ENCODE results near the gene RBM33.
"Not testable (repeated sequence)": the region's sequence is repeated elsewhere in the genome, so short reads cannot be mapped to it uniquely, and the experiment has no call there.

Gene RBM33

GRCh38 chr7:155662343-155663043, 18.0 kb downstream of the RBM33 start:
- no peak for DNase-seq (ENCODE audit: low read depth in 2 of 3, low spot score in 1 of 3)

DNA sequence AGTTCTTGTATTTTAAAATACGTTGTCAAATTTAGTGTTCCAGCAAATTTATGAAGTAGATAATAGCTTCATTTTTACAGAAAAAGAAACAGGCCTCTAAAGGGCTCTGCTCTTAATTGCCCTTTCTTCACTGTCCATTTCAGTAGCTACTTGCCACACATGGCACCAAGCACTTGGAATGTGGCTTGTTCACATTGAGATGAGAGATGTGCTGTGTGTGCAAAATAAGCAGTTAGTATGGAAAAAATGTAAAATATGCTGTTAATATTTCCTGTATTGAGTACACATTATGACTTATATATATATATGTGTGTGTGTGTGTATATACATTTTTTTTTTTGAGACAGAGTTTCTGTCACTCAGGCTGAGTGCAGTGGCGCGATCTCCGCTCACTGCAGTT, 19.5 kb downstream of the RBM33 start:
- no peak for DNase-seq (ENCODE audit: low read depth in 2 of 3, low spot score in 1 of 3)

DNA sequence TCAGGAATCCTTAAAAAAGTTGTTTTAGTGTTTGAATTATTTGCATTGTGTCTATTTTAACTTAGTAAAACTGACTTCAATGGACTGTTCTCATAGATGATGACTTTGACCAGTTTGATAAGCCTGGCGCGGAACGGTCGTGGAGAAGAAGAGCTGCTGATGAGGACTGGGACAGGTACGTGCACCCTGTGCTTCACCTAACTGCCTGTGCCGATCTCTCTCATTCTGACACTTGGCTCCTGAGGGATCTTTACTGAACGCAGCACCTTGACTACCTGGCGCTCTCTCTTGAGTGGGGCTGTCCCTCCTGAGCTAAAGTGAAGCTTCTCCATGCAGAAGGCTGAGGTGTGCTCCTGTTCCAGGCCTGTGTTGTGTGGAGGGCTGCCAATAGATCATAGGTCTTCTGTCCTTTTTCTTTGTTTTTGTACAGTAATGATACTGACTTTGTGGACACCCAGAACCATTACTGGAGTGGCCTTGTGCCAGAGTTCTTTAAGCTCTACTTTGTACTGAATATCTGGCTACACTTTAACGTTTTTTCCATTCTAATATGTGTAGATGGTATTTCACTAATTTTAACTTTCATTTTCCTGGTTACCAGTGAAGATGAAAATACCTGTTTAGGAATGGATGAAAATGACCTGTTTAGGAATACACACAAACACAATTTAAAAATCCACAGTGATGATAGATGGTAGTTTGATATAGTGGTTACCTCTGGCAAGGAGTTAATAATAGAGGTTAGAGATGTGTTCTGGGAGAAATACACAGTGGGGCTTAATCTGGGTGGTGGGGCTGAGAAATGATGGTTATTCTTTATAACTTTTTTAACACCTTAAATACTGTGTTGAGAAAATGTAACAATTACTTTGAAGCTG, 20.9 kb downstream of the RBM33 start:
- no peak for DNase-seq (ENCODE audit: low read depth in 2 of 3, low spot score in 1 of 3)

DNA sequence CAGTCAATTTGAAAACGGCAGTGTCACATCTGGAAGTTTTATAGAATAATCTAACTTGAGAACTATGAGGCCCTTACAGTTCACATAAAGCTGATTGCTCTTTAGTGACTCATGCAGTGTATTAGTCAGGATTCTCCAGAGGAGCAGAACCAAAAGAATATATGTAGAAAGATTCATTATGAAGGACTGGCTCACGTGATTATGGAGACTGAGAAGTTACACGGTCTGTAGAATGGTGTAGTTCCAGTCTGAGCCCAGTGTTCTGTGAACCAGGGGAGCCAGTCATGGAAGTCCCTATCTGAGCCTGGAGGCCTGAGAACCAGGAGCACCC, 21.5 kb downstream of the RBM33 start:
- DNase-seq (ENCODE audit: low read depth in 2 of 3, low spot score in 1 of 3), result no peak

DNA sequence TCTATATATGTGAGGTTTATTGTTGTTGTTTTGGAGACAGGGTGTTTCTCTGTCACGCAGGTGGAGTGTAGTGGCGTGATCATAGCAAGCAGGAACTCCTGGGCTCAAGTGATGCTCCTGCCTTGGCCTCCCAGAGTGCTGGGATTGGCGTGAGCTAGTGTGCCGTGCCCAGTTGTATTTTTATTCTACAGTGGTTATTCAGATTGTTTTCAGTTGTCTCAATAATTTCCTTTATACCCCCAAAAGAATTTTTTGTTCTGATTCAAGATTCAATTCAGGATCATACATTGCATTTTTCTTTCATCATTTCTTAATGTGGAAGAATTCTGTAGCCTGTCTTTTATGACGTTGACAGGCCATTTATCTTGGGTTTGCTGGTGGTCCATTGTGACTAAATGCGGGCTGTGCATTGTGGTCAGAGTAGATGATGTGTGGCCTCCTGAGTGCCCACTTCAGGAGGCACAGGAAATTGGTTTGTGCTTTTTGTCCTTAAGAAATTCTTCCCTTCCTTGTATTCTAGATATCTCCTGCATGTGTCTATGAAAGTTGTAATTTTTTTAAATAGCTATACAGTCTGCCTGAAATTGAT, 22.9 kb downstream of the RBM33 start:
- no peak for DNase-seq (ENCODE audit: low read depth in 2 of 3, low spot score in 1 of 3)

DNA sequence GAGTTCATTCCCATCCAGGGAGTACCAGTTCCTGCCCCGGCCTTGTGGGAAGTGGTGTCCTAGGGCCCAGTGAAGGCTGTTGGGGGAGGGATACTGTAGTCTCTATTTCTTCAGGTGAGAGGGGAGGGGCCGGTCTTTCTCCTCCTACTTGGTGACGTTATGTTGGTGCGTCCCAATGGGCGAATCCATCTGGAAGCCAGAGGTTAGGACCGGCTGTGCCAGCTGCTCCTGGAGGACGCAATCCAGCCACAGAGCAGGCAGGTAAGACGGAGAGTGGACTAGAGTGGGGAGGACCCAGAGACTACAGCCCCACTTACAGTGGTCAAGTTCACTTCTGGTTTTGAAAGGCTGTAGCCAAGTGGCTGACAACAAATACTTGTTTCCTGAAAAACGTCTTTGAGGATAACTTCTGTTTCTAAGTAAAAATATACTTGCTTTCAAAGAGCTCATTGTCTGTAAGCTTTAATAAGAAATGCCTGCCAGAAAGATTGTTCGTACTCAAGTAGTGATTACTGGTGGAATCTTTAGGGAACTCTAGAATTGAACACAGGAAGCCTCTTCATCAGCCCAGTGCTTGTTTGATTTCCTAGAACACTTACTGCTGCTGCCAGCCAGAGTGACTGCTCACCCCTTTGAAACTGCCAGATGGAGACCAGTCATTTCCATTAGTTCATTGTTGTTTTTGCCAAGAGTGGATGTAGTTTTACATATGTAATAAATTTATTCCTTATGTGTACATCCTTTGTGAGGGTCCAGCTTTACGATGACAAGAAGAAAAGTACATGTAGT, 25.4 kb downstream of the RBM33 start:
- no peak for DNase-seq (ENCODE audit: low read depth in 2 of 3, low spot score in 1 of 3)

DNA sequence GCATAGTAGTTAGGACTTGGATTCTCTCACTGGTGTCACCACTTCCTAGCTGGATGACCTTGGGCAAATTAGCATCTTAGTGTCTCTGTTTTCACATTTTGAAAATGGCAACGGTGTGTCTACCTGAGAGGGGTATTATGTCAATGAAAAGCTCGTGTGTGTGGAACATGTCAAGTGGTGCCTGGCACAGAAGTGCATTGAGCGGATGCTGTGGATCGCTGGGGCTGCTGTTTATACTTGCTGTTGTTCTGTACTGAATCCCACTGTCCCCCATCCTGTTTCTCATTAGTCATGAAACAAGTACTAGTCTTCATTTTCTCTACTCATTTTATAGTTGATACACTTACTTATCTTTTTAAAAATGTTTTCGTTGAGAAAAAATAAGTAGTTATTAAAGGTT, 26.1 kb downstream of the RBM33 start:
- no peak for DNase-seq (ENCODE audit: low read depth in 2 of 3, low spot score in 1 of 3)

DNA sequence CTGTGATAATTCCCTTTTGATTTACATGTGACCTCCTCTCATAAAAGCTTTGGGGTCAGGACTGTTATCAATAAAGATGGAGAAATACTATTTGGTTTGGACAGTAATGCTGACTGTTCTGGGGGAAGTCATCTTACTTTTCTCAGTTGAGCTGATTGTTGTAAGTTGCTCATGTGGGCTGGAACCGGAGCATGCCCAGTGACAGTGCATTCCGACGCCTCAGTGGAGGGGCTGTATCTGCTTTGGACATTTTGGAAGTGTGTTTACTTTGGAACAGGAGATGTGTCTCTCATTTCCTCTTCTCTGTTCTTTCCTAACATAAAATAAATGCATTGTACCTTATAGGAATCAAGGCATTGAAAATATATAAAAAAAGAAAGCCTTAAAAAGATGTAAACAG, 30.1 kb downstream of the RBM33 start:
- DNase-seq (ENCODE audit: low read depth in 2 of 3, low spot score in 1 of 3), result no peak

- no peak for DNase-seq (ENCODE audit: low read depth in 2 of 3, low spot score in 1 of 3)
Measured at GRCh38 chr7:155676052-155676451, 31.6 kb downstream of the RBM33 start.

GRCh38 chr7:155677688-155678087, 33.2 kb downstream of the RBM33 start:
- DNase-seq (ENCODE audit: low read depth in 2 of 3, low spot score in 1 of 3), result no peak

- DNase-seq (ENCODE audit: low read depth in 2 of 3, low spot score in 1 of 3), result no peak
Measured at GRCh38 chr7:155680124-155680523, 35.7 kb downstream of the RBM33 start.

DNA sequence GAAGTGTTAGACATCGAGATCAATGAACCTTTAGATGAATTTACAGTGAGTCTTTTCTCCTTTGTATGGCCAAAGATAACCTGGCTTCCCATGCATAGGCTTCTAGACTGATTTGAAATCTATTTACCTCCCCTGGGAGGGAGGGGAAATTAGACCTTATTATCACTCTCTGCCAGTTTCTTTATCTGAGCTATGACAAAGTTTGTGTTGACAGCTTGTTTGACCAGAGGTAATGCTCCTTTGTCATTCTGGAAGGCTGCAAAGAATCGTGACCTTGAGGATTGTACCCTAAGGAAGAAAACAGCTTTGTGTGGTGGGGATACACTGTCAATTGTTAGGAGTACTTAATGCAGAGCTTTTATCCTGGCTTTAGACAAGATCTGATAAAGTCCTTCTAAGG, 36.4 kb downstream of the RBM33 start:
- no peak for DNase-seq (ENCODE audit: low read depth in 2 of 3, low spot score in 1 of 3)

DNA sequence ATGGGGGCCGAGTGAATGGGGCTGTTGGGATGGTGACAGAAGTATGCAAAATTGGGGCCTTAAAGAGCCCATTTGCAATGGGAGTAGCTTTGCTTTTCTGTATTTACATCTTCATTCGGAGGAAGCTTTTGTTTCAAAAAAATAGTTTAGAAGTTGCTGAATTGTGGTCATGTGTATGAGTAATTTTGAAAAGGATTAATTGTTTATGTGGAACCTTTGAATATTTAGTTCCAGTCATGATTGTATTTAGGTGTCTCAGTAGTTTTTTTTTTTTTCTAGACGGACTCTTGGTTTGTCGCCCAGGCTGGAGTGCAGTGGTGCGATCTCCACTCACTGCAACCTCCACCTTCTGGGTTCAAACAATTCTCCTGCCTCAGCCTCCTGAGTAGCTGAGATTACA, 37.2 kb downstream of the RBM33 start:
- no peak for DNase-seq (ENCODE audit: low read depth in 2 of 3, low spot score in 1 of 3)

DNA sequence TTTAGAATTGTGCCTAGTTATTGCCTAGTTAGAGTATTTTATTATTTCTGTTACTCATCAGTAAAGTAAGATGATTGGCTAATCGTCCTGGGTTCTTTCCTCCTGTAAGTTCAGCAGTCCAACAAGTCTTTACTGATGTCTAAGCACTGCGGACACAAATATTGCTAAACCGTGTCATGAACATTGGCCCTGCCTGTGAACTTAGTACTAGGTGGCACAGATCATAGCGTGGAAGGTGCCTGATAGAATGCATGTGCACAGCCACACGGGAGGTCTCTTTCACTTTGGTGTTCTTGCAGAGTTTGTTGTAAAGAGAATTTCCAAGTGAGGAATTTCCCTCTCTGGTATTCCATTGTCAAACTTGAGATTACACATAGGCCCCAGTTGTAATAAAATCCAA, 38.0 kb downstream of the RBM33 start:
- DNase-seq (ENCODE audit: low read depth in 2 of 3, low spot score in 1 of 3), result no peak

- DNase-seq (ENCODE audit: low read depth in 2 of 3, low spot score in 1 of 3), result no peak
Measured at GRCh38 chr7:155683098-155683497, 38.6 kb downstream of the RBM33 start.

DNA sequence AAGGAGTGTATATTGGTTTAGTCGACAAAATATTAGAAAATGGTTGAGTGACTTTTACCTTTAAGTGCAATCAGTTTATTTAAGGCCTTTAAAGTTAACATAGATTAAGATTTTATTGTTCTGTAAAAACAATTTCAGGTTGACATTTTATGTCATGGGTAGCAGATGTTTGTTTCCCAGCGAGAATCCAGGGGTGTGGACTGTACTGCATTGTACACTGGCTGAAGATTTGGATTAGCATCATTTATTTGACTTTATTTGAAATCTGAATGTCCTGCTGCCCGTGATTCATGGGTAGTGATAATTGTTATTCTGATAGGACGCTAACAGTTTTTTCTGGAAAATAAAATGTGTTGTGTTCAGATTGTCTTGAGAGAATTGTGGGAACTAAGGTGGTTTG, 39.3 kb downstream of the RBM33 start:
- no peak for DNase-seq (ENCODE audit: low read depth in 2 of 3, low spot score in 1 of 3)

DNA sequence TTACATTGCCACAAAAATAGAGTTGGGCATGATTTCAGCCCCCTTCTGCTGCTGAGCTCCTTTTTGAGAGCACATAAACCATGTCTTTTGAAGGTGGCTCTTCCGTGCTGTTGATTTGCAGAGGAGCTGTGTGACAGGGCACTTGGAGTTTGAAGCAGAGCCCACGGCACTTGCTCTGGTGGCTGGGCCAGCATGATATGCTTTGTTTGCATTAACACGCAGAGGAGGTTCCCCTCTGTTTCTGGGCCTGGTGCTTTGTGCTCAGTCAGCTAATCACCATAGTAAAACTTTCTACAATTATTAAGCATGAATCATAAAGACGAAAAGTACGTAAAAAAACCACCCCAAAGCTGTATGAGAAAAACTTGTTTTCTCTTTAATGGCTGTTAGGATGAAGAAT, 40.1 kb downstream of the RBM33 start:
- no peak for DNase-seq (ENCODE audit: low read depth in 2 of 3, low spot score in 1 of 3)

DNA sequence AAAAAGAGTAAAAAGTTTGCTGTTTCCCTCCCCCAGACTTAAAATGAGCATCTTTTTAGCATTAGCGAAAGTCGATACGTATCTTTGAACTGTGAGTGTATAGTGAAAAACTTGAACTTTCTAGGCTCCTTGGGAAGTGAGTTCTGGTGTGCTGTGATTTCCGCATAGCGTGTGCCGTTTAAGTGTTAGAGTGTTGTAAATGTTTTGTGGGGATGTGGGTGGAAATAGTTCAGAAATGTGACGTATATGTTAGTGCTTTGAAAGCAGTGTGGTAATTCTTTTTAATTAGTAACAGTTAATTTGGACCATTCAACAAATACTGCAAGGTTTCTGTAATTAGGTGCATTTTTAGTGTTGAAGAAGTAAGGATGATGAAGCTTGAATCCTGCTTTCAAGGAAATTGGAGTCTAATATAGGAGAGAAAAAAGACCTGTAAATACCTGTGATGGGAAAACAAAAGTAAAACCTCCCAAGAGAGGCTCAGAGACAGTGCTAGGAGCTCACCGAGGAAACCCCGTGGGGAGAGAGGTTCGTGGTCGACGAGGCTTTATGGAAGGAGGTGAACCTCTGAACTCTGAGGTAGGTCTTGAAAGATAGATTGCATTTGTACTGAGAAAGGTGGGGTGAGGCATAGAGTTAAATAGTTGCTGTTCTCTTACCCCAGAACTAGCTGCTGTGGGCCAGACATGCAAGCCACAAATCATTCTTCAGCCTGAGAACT, 40.8 kb downstream of the RBM33 start:
- no peak for DNase-seq (ENCODE audit: low read depth in 2 of 3, low spot score in 1 of 3)

DNA sequence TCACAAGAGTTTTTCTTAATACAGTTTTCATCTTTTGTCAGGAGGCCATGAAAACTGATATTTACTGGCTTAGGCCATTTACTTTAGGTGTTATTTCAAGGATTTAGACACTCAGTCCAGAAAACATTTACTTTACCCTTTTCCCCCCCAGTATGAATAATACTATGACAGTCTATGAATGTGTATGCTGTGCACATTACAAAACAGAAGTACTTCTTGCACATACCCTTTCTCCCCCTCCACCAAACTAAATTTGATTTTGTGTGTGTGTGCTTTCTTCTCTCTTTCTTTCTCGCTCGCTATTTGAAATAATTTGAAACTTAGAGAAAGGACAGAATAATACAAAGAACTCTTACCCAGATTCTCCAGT, 41.3 kb downstream of the RBM33 start:
- no peak for DNase-seq (ENCODE audit: low read depth in 2 of 3, low spot score in 1 of 3)

DNA sequence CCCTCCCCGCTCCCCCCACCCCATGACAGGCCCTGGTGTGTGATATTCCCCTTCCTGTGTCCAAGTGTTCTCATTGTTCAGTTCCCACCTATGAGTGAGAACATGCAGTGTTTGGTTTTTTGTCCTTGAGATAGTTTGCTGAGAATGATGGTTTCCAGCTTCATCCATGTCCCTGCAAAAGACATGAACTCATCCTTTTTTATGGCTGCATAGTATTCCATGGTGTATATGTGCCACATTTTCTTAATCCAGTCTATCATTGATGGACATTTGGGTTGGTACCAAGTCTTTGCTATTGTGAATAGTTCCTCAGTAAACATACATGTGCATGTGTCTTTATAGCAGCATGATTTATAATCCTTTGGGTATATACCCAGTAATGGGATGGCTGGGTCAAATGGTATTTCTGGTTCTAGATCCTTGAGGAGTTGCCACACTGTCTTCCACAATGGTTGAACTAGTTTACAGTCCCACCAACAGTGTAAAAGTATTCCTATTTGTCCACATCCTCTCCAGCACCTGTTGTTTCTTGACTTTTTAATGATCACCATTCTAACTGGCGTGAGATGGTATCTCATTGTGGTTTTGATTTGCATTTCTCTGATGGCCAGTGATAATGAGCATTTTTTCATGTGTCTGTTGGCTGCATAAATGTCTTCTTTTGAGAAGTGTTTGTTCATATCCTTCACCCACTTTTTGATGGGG, 42.3 kb downstream of the RBM33 start:
- not testable (repeated sequence) for DNase-seq (ENCODE audit: low read depth in 2 of 3, low spot score in 1 of 3)

Measured in stimulated activated CD4-positive, alpha-beta T cell treated with anti-CD3 and anti-CD28 coated beads, Interleukin-12 subunit alpha, Interleukin-12 subunit beta, amount 100 ng/mL, for 48 hours (primary cell).